CD14-positive monocyte (primary cell): ENCODE measurements around the gene TSHZ1. TPM values are rescaled to one million over a fixed set of nuclear protein-coding genes. Genes with fewer than 3 reads are reported as not detected.

Experiments
- DNase-seq, 3 donors: peaks; one replicate each; pipeline ENCODE4 v3.0.0-alpha.2; 2011 to 2022
- H2AFZ ChIP-seq: 2 replicates; pipeline ENCODE4 v1.6.0; 2012; ENCODE audit warnings: mild to moderate bottlenecking, low read depth, low read length, inconsistent platforms; ENCODE audit not compliant: insufficient read depth, poor library complexity, severe bottlenecking
- H3K27ac ChIP-seq, 2 donors: 1 replicate in 1 of 2; 2 replicates in 1 of 2; pipeline ENCODE4 v1.5.1; 2012 to 2013; ENCODE audit warnings: low read length in 2 of 2, control low read depth in 1 of 2, inconsistent platforms in 1 of 2, low read depth in 1 of 2, mild to moderate bottlenecking in 1 of 2
- H3K27me3 ChIP-seq, 2 donors: one replicate each; pipeline versions ENCODE4 v1.6.0 to v1.6.1; 2011 to 2013; ENCODE audit warnings: low read length in 2 of 2; ENCODE audit not compliant: control insufficient read depth in 2 of 2, insufficient read depth in 2 of 2
- H3K36me3 ChIP-seq, 2 donors: replicated peaks in 1 of 2; 1 replicate in 1 of 2; 2 replicates in 1 of 2; pipeline versions ENCODE4 v1.5.1 to v1.6.1; 2012 to 2013; ENCODE audit warnings: low read length in 2 of 2, control low read depth in 1 of 2, inconsistent platforms in 1 of 2, mild to moderate bottlenecking in 1 of 2; ENCODE audit not compliant: insufficient read depth in 2 of 2, control insufficient read depth in 1 of 2
- H3K4me1 ChIP-seq, 2 donors: 1 replicate in 1 of 2; 2 replicates in 1 of 2; pipeline versions ENCODE4 v1.5.1 to v1.6.1; 2012 to 2013; ENCODE audit warnings: low read length in 2 of 2, control low read depth in 1 of 2, inconsistent platforms in 1 of 2, mild to moderate bottlenecking in 1 of 2, moderate library complexity in 1 of 2; ENCODE audit not compliant: insufficient read depth in 2 of 2, control insufficient read depth in 1 of 2
- H3K4me2 ChIP-seq: replicated peaks from 2 replicates; pipeline ENCODE3; 2012; ENCODE audit warnings: low read length, moderate library complexity, mild to moderate bottlenecking; ENCODE audit not compliant: poor library complexity, severe bottlenecking; ENCODE audit errors: extremely low read depth
- H3K4me3 ChIP-seq, 3 experiments: fragments of 200-600 bp in 1 of 3; sonication (generic) in 1 of 3; replicated peaks in 1 of 3; 1 replicate in 2 of 3; 2 replicates in 1 of 3; pipeline ENCODE4 v1.5.1; 2011 to 2013; ENCODE audit warnings: low read length in 3 of 3, mild to moderate bottlenecking in 3 of 3, control low read depth in 2 of 3, low read depth in 2 of 3, inconsistent platforms in 1 of 3, moderate library complexity in 1 of 3
- H3K79me2 ChIP-seq: 2 replicates; pipeline ENCODE4 v1.6.0; 2012; ENCODE audit warnings: mild to moderate bottlenecking, control low read depth, inconsistent platforms, low read length, moderate library complexity; ENCODE audit not compliant: insufficient read depth
- H3K9ac ChIP-seq: 2 replicates; pipeline ENCODE4 v1.6.0; 2017; ENCODE audit warnings: low read length, mild to moderate bottlenecking; ENCODE audit not compliant: insufficient read depth, poor library complexity, severe bottlenecking
- H3K9me3 ChIP-seq, 2 donors: replicated peaks in 1 of 2; 1 replicate in 1 of 2; 2 replicates in 1 of 2; pipeline versions ENCODE4 v1.5.1 to v1.6.1; 2012 to 2013; ENCODE audit warnings: low read length in 2 of 2, control low read depth in 1 of 2; ENCODE audit not compliant: control insufficient read depth in 1 of 2, insufficient read depth in 1 of 2
- H4K20me1 ChIP-seq: 2 replicates; pipeline ENCODE4 v1.6.0; 2012; ENCODE audit warnings: mild to moderate bottlenecking, low read length, control low read depth, moderate library complexity; ENCODE audit not compliant: insufficient read depth
- H3K27ac Mint-ChIP-seq, 7 donors: one replicate each; pipeline ENCODE4 v1.8.0; 2020; ENCODE audit warnings: mild to moderate bottlenecking in 7 of 7, mixed read lengths in 7 of 7, moderate library complexity in 6 of 7, inconsistent platforms in 2 of 7
- H3K27me3 Mint-ChIP-seq, 3 donors: one replicate each; pipeline ENCODE4 v1.8.0; 2021 to 2022; ENCODE audit warnings: low read depth in 3 of 3, mild to moderate bottlenecking in 3 of 3, mixed read lengths in 3 of 3, moderate library complexity in 3 of 3, inconsistent platforms in 1 of 3
- H3K36me3 Mint-ChIP-seq, 2 donors: one replicate each; pipeline ENCODE4 v1.8.0; 2020; ENCODE audit warnings: mixed read lengths in 2 of 2, inconsistent platforms in 1 of 2, mild to moderate bottlenecking in 1 of 2
- H3K4me1 Mint-ChIP-seq: one replicate; pipeline ENCODE4 v1.8.0; 2020; ENCODE audit warnings: mild to moderate bottlenecking, mixed read lengths
- H3K4me3 Mint-ChIP-seq, 2 donors: one replicate each; pipeline ENCODE4 v1.8.0; 2020; ENCODE audit warnings: mild to moderate bottlenecking in 2 of 2, mixed read lengths in 2 of 2, moderate library complexity in 1 of 2
- H3K9me3 Mint-ChIP-seq, 7 donors: one replicate each; pipeline ENCODE4 v1.8.0; 2020 to 2022; ENCODE audit warnings: mixed read lengths in 7 of 7, mild to moderate bottlenecking in 6 of 7, moderate library complexity in 6 of 7, inconsistent platforms in 2 of 7
- WGBS: methylation state at CpG from one replicate; pipeline ENCODE4 v1.1.5; 2013; ENCODE audit warnings: missing lambda C conversion rate; ENCODE audit not compliant: insufficient coverage; 5-methylcytosine and 5-hydroxymethylcytosine counted together
- intact Hi-C, 2 donors: fragments of 100-400 bp; cut with micrococcal nuclease; formaldehyde crosslinking; loops; one replicate each; pipeline versions ENCODE4 v1.15.0 to v1.15.1; 2023
- polyA plus RNA-seq, 3 donors: library from polyadenylated mRNA; depleted of rRNA in 1 of 3; unstranded in 2 of 3; stranded (reverse) in 1 of 3; fragments of 300-500 nt in 2 of 3; fragments of >200 nt in 1 of 3; fragmentation: Illumina TruSeq in 2 of 3; gene quantifications; 1 replicate in 2 of 3; 2 replicates in 1 of 3; pipeline ENCODE4 v1.2.3, GENCODE V29; 2012 to 2021
- TF ChIP-seq, protein P1 (sequence below): fragments of 200-600 bp; IDR thresholded peaks from one replicate; pipeline ENCODE4 v1.8.0; 2022; ENCODE audit warnings: antibody characterized with exemption, mild to moderate bottlenecking

TSHZ1 gene
- polyA plus RNA-seq, 3 donors: 0.76 to 3.3 (median 1.4) TPM

DNA sequence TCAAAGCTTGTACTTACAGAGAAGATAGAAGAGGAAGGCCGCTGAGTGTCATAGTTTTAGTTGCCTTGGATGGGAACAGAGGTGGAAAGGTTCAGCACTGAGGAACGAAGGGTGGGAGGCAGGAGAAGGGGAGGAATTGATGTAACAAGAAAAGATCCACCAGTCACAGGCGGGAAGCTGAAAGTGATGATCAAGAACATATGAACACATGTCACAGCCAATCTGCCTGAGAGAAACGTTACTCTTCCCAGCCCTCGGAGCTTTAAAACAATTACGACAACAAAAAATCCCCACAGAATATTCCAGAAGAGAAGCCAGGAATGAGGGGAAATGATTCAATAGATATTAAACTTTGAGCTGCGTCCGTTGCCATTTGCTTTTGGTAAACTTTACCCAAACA, 87.1 kb downstream of the TSHZ1 start:
- Histone ChIP-seq H3K4me3 (no peak overlapping the region), H3K27me3 (no peaks in the 10 kb centered on the region), H2AFZ (no peak overlapping the region), H3K79me2 (no peaks in the 10 kb centered on the region), H3K9ac (no peak overlapping the region), H3K4me2 (no peak overlapping the region), H3K36me3 (no peaks in the 10 kb centered on the region), H4K20me1 (no peaks in the 10 kb centered on the region), H3K4me1 (no peaks in the 10 kb centered on the region), H3K27ac (no peak overlapping the region), H3K9me3 (no peaks in the 10 kb centered on the region)
- intact Hi-C loops: no loop called here
- no peak overlapping the region for H3K4me3 Mint-ChIP-seq
- WGBS: 79% methylated on average over 2 of the region's 8 CpGs
- no peak overlapping the region for H3K27ac Mint-ChIP-seq
- H3K27me3 Mint-ChIP-seq: peaks cover 0 to 3% (median 2%) of the 10 kb centered on the region in 3 donors
- H3K4me1 Mint-ChIP-seq: no peaks in the 10 kb centered on the region
- TF ChIP-seq, protein P1, sequence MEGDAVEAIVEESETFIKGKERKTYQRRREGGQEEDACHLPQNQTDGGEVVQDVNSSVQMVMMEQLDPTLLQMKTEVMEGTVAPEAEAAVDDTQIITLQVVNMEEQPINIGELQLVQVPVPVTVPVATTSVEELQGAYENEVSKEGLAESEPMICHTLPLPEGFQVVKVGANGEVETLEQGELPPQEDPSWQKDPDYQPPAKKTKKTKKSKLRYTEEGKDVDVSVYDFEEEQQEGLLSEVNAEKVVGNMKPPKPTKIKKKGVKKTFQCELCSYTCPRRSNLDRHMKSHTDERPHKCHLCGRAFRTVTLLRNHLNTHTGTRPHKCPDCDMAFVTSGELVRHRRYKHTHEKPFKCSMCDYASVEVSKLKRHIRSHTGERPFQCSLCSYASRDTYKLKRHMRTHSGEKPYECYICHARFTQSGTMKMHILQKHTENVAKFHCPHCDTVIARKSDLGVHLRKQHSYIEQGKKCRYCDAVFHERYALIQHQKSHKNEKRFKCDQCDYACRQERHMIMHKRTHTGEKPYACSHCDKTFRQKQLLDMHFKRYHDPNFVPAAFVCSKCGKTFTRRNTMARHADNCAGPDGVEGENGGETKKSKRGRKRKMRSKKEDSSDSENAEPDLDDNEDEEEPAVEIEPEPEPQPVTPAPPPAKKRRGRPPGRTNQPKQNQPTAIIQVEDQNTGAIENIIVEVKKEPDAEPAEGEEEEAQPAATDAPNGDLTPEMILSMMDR: no peak
- no peak for DNase-seq
- H3K36me3 Mint-ChIP-seq: no peaks in the 10 kb centered on the region
- H3K9me3 Mint-ChIP-seq: peaks cover 0 to 3% (median 0%) of the 10 kb centered on the region in 7 donors

DNA sequence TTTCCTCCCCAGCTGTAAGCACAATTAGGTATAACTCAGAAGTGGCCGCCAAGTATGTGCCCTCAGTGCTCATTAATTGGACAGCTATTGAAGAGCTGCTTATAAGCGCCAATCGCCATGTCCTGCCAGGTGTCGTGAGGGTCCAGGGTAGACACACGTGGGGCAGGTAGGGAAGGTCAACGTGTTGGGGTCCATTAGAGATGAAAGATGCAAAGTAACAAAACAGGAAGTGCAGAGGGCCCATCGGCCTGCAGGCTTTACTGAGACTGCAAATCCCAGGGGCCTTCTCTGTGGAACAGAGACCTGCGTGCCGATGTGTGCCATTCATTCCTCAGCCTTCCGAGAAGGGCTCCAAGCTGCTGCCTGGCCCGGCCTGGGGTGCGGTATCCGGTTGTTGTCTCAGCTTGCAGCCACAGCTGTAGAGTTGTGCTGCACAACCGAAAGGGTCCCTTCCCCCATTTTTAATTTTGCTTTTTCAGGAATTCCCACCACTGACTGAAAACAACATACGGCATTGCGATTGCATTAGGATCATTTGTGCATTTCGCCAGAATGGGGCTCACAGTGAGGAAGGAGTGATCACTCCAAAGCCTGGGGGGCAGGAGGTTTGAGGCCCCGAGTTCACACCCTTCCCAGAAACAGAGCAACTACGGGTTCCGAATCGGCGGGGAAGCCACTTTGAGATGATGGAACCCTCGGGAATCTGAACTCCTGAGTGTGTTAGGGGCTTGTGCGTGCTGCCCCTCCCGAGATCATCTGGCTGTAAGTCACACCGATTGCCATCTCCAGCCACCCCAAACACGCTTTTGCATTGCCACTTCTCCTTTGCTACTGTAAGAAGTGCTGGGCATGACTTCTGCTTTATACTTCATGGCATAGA, 94.3 kb downstream of the TSHZ1 start:
- H3K9ac ChIP-seq: no peak overlapping the region
- WGBS: 92% methylated on average over 18 of the region's 27 CpGs
- H4K20me1 ChIP-seq: no peaks in the 10 kb centered on the region
- Mint-ChIP-seq H3K27ac (peak overlapping the region in 1 of 7 donors; percentile 70), H3K27me3 (peaks cover 0 to 4% (median 1%) of the 10 kb centered on the region in 3 donors), H3K9me3 (peaks cover 7 to 28% (median 18%) of the 10 kb centered on the region in 7 donors), H3K4me1 (peaks cover 16% of the 10 kb centered on the region), H3K36me3 (no peaks in the 10 kb centered on the region), H3K4me3 (no peak overlapping the region)
- DNase-seq: no peak
- H3K27me3 ChIP-seq: no peaks in the 10 kb centered on the region
- H3K4me1 ChIP-seq: peaks cover 7 to 15% of the 10 kb centered on the region in 2 donors
- no peak overlapping the region for H3K4me3 ChIP-seq
- TF ChIP-seq, protein P1: no peak
- no peak overlapping the region for H3K4me2 ChIP-seq
- no peaks in the 10 kb centered on the region for H3K79me2 ChIP-seq
- H3K27ac ChIP-seq: no peak overlapping the region
- H3K9me3 ChIP-seq: peaks cover 0 to 23% of the 10 kb centered on the region in 2 donors
- no peaks in the 10 kb centered on the region for H3K36me3 ChIP-seq
- intact Hi-C loops: no loop called here
- H2AFZ ChIP-seq: no peak overlapping the region
